Inferior parietal cortex (tissue), 1 donor: ENCODE results near the gene ACE.

ENCODE experiments used
- DNase-seq: peaks from one replicate; pipeline ENCODE4 v3.0.0-alpha.2; 2016; ENCODE audit errors: extremely low spot score

The ACE gene

DNA sequence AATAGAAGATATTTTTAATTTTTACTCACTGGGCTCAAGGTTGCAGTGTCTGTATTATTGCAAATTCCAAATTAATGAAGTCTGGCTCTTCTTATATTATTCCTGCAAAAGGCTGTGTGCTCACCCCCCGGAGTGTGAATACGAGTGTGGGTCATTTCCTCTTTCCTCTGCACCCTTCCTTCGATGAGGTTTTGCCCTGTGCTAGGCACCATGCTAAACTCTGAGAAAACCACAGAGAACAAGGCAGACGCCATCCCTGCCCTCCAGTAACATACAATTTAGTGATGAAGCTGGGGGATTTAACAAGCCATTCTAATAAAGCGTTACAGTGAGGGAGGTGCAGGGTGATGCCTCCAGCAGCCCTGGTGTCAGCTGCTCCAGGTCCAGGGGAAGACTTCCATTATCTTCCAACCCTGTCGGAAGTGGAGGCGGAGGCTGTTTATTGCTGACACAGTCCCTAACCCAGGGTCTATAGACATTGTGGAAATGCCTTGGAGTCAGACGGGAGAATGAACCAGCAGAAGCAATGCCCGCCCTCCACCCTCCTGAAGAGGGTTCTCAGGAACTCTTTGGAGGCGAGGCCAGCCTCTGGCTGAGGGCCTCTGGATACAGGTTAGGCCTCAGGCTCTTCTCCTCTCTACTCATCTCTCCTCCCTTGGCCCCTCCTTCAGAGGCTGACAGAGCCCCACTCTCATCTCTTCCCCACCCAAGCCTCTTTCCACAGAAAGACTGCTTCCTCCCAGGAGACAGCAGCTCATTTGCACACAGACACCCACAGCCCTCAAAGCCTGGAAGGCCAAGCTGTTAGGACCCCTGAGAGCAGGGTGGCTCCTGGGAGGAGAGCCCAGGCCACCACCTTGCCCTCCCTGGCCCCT is 2.0 kb upstream of the ACE start:
- DNase-seq, result no peak

DNA sequence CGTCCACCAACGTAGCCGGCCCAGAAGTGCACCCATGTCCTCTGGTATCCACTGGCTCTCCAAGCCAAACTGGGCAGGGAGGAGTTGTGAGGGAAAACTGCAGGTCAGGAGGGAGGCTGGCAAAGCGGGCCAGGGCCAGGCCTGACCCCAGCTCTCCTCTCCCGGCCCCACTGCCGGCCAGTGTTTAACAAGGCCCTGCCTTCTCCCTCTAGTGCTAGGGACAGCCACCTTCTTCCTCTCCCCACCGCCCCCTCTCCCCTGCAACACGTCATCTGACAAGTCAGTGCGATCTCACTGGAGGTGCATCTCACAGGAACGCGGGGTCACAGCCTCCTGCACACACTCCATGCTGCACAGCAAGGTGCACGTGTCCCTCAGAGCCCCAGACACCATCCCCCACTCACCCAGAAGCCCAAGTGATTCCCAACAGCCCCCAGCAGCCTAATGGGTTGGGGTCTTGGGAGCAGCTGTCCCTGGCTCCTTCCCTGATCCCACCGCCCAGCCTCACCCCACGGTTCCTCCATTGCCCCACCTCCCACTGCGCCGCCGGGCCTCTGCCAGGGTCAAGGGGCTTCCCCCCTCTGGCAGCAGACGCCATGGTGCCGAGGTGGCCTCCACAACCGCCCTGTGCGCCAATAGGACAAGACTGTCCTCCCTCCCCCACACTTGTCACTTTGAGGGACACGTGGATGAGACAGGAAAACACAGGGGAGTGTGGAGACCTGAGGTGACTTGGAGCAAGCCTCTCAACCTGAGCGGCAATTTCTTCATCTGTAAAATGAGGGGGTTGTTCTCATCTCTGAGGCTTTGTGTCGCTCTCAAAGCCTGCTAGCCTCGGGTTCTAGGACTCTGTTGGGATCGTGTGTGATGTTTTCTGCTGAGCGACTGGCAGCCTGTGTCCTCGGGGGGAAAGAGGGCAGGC is 1.1 kb upstream of the ACE start:
- no peak for DNase-seq

DNA sequence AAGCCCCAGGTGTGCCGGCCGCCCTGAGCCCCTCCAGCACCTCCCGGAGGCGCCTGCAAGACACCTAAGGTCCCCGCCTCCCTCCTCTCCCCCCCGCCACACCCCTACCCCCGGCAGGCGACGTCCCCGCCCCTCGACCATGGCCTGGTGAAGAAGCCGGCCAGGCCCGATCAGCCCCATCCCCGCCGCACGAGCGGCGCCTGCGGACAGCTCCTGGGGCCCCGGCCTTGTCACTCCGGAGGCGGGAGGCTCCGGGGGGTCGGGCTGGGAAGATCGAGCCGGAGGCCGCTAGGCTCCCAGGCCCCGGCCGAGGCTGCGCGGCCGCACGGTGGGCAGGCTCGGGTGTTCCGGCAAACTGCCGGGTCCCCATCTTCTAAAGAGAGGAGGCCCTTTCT is 405 bp upstream of the ACE start:
- no peak for DNase-seq

DNA sequence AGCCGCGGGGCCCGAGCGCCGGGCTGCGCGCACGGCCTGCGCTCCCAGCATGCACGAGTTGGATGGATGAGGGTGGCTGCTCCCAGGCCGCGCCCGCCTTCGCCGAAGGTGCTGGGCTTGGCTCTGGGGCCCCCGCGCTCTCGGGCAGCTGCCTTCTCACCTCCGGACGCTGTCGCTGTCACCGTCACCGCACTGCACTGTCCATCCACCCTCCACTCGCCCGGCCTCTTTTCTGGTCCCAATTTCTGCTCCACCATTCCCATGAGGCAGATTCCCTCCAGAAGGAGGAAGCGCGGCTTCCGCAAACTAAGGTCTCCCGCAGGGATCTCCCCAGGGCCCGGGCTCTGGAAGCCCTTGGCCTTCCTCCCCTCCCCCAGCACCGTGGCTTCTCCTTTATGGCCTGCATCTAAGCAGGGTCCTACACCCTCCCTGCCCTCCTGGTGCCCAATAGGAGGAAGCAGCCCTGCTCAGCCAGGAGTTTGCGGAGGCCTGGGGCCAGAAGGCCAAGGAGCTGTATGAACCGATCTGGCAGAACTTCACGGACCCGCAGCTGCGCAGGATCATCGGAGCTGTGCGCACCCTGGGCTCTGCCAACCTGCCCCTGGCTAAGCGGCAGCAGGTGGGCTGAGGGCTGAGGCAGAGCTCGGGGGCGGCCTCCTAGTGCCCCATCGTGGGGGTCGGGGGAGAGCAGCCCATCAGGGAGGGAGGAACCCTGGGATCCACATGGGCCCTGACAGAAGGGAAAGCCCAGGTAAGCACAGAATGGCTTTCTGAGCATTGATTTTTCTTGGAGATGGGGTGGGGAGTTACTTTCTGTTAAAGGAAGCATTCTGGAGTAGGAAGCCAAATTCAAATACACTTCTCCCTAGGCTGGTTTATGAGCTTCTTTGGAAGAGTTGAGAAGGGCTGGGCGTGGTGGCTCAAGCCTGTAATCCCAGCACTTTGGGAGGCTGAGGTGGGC is 899 bp downstream of the ACE start:
- no peak for DNase-seq

DNA sequence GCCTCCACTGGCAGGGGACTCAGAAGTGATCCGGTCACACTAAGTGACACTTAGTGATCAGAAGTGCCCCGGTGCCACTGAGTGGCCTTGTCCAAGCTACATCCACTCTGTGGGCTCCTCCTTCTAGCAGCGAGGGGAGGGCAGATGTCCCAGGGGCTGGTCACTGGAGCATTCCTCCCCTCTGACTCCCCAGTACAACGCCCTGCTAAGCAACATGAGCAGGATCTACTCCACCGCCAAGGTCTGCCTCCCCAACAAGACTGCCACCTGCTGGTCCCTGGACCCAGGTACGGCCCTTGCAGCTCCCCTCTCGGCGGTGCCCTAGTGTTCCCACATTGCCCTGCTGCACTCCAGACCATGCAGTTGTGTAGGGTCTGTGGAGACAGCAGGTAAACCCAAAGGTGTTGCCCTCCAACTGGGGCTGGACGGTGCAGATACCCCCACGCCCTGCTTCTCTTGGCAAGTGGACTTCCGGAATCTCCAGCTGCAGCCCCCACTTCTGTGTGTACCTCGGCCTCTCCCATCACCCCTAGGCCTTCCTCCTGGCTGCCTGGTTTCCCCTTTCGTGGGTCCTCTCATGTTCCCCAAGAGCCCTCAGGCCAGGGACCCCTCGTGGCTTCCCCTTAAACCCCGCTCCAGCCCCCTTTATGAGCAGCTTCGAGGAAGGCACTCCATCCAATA is 2.1 kb downstream of the ACE start:
- peak; percentile 48 for DNase-seq

DNA sequence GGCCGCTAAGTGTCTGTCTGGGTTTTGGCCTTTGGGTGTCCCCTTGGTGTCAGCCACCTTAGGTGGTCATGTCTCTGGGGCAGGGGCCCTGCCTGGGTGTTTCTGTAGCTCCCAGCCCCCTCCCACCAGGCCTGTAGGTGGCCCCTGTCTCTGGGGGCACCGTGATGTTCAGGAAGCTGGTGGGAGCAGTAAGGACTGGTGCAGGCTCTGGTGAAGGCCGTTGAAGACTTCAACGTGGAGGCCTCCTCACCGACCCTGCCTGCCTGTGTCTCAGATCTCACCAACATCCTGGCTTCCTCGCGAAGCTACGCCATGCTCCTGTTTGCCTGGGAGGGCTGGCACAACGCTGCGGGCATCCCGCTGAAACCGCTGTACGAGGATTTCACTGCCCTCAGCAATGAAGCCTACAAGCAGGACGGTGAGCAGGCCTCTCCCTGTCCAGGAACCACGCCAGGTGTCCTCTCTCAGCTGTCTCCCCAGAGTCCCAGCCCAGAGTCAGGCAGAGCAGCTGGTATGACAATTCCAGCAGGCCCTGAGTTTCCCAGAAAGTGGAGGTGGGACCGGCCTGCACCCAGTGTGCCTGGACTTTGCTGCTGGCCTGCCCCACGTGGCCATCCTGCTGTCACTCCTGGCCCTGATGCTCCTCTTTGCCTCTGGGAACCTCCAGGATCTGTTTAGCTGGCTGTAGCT is 2.8 kb downstream of the ACE start:
- DNase-seq, result no peak

DNA sequence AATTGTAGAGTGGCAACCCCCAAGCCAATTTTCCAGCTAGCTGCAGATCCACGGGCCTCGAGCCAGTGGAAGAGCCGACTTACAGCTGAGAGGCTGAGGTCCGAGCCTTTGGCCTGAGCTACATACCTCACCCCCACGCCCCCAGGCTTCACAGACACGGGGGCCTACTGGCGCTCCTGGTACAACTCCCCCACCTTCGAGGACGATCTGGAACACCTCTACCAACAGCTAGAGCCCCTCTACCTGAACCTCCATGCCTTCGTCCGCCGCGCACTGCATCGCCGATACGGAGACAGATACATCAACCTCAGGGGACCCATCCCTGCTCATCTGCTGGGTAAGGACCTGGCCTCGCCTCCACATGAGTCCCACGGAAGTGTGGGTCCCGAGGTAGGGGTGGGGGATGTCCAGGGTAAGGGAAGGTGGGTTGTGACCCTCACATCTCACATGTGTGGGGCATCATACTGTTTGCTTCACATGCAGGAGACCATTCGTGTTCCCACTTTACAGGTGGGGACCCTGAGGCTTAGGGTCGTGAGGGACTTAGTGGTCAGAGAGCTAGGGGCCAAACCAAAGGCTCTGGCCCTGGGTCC is 3.4 kb downstream of the ACE start:
- no peak for DNase-seq

DNA sequence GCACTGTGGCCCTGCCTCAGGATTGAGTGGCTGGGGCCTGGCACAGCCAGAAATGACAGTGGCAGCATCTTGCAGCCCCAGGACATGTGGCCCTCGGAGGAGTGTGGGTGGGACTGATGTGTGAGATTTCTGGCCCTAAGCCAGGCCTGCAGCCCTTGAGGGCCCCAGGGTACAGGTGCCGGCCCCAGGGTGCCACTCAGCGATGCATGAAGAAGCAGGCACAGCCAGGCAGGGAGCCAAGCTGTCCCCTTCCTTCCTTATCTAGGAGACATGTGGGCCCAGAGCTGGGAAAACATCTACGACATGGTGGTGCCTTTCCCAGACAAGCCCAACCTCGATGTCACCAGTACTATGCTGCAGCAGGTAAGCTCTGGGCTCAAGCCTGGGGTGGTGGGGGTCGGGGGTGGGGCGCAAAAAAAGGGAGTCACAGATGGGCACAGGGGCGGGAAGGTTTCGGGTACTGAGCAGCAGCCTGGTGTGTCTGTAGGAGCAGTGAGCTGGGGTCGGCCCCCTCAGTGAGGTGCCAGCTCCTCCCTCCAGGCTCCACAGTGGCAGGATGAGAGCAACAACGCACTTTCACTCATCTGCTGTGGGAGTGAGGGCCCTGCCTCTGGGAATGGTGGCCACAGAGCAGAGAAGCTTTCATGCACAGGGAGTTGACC is 4.1 kb downstream of the ACE start:
- no peak for DNase-seq

DNA sequence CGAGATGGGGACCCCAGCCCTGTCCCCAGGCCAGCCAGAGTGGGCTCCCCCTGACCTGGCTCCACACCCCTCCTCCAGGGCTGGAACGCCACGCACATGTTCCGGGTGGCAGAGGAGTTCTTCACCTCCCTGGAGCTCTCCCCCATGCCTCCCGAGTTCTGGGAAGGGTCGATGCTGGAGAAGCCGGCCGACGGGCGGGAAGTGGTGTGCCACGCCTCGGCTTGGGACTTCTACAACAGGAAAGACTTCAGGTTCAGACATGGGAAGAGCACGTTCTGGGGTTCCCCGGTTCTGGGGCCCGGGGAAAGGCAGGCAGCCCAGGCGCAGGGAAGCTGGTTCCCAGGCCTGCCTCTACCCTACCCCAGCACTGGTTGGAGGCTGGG is 4.6 kb downstream of the ACE start:
- DNase-seq, result no peak

DNA sequence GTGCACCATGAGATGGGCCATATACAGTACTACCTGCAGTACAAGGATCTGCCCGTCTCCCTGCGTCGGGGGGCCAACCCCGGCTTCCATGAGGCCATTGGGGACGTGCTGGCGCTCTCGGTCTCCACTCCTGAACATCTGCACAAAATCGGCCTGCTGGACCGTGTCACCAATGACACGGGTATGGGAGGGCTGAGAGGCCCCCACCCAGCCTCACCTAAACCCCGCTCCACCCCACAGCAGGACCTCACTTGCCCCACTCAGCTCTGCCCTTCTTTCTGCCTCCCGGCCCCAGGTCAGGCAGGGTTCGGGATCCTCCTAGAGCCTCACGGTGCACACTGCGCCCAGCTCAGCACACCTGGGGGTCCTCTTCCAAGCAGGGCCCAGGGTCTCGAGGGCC is 5.6 kb downstream of the ACE start:
- DNase-seq, result no peak

DNA sequence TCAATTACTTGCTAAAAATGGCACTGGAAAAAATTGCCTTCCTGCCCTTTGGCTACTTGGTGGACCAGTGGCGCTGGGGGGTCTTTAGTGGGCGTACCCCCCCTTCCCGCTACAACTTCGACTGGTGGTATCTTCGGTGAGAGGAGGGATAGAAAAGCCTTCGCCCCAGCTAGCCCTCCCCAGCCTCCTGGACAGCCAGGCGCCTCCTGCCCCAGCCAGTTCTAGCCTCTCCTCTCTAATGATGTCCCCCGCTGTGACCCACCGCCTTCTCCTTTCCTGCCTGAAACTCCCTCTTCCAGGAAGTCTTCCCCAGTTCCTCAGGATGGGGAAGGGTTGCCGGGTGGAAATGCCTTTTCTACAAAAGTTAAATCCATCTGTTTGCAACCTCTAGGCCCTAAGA is 6.2 kb downstream of the ACE start:
- no peak for DNase-seq

DNA sequence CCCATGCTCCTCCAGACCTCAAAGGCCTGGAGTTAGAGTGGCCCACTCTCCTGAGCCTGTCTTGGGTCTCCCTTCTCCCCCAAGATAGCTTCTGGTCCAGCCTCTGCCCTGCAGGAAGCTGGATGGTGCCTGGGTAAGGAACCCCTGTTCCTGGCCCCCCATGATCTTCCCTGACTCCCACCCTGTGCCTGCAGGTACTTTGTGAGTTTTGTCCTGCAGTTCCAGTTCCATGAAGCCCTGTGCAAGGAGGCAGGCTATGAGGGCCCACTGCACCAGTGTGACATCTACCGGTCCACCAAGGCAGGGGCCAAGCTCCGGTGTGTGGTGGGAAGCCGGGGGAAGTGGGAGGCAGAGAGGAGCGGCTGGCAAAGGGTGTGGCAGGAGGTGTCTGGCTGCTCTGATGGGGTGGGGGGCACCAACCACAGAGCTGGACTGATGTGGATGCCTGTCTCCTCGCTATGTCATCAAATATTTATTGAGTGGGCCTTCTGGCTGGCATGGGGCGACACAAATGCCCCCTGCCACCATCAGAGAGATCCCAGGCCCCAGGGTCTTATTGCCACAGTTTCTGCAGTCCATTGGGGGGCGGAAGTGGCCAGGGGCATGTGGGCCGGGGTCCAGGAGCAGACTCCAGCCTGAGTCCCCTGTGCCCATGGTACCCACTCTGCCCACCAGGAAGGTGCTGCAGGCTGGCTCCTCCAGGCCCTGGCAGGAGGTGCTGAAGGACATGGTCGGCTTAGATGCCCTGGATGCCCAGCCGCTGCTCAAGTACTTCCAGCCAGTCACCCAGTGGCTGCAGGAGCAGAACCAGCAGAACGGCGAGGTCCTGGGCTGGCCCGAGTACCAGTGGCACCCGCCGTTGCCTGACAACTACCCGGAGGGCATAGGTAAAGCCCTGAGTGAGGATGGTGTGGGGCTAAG is 7.1 kb downstream of the ACE start:
- no peak for DNase-seq

DNA sequence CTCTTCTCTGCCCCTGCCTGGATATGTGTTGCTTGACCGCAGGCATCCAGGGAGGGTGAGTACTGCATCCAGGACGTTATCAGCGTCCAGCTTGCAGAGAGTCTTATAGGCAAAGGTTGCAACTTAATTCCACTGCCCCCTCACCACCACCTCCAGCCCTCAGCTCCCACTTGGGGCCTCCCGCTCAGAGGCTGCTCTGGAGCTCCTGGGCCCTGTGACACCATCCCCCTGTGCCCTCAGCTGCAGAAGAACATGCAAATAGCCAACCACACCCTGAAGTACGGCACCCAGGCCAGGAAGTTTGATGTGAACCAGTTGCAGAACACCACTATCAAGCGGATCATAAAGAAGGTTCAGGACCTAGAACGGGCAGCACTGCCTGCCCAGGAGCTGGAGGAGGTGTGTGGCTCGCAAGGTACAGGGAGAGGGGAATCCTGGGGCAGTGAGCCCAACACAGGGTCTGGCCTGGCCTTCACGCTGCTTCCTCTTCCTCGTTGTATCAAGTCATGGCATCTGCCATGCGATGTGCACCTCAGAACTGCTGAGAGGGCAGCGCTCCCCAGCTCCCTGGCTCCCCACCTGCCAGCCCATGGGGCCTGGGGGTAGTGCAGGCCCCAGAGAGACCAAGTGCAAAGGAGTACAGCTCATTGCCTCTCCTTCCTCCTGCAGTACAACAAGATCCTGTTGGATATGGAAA is 9.6 kb downstream of the ACE start:
- no peak for DNase-seq

DNA sequence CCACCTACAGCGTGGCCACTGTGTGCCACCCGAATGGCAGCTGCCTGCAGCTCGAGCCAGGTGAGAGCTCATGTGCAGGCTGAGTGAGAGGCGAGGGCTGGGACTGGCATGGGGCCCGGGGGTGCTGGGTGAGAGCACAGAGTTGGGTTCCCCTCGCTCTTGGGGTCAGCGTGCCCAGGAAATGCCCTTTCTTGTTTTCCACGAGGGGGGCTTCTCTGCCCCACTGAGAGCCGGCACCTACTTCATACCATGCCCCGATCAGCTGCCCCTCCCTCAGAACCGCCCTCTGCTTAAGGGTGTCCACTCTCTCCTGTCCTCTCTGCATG is 10.1 kb downstream of the ACE start:
- DNase-seq, result no peak

DNA sequence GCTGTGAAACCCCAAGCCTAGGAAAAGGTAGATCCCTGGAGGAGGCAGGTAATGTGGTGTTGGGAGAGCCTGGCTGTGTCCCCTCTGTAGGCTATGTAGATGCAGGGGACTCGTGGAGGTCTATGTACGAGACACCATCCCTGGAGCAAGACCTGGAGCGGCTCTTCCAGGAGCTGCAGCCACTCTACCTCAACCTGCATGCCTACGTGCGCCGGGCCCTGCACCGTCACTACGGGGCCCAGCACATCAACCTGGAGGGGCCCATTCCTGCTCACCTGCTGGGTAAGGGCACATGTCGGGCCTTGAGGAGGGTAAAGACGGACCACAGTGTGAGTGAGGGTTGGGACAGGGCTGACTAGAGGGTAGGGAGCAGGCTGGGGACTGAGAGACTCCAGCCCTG is 12.0 kb downstream of the ACE start:
- DNase-seq, result no peak

DNA sequence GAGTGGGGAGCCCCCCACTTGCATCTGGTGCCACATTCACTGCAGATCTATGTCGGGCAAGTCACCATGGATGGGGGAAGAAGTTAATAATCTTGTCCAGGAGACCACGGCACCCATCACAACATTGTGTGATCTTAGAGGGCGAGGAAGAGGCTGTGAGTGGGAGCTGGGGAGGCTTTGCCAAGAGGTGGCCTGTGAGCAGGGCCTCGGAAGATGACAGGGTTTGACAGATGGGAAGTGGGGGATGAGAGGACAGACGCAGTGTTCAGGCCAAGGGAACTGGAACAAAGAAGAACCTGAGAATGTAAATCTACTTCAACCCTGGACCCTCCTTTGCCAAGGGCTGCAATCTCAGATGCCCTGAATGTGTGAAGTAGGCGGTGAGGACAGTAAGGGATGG is 12.4 kb downstream of the ACE start:
- no peak for DNase-seq

DNA sequence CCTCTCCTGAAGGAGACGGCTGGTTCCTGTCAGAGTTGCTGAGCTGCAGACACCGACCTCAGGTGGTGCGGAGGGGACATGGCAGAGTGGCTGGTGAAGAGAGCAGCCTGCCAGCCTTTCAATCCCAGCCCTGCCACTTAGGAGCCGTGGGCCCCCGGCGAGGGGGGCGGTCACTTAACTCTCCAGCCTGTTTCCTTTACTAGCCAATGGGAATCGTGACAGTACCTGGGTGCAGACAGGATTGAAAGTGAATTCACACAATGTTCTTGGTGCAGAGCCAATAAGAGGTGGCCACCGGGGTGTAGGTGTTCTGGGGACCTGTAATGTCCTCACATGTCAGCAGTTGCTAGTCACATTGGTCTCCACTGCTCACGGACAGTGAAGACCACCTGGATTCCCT is 13.5 kb downstream of the ACE start:
- DNase-seq, result no peak

DNA sequence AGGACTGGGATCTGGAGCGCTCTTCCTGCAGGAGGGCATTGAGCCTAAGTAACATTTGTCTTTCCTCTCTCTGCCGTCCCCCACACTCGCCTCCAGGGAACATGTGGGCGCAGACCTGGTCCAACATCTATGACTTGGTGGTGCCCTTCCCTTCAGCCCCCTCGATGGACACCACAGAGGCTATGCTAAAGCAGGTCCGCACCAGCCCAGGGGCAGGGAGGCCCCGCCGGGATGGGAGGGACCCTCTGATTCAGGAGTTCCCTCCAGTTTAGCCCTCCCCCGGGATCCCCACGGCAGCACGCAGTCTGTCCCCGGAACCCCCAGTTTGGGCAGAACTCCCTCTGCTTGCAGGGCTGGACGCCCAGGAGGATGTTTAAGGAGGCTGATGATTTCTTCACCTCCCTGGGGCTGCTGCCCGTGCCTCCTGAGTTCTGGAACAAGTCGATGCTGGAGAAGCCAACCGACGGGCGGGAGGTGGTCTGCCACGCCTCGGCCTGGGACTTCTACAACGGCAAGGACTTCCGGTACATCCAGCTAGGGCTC is 14.1 kb downstream of the ACE start:
- DNase-seq, result no peak
